HEK293 (cell line): ENCODE data around the gene CST9.

Experiments used
- CTCF ChIA-PET: fragments of 350-600 bp; formaldehyde crosslinking; extraction: SDS; loops from one replicate; lab custom pipeline; 2021; ENCODE audit warnings: antibody characterized with exemption; lab: Yijun Ruan, JAX
- POLR2A ChIA-PET: fragments of 300-600 bp; formaldehyde crosslinking; extraction: SDS; loops from one replicate; lab custom pipeline; 2020; ENCODE audit warnings: antibody characterized with exemption, inconsistent platforms; lab: Yijun Ruan, JAX
- H3K27ac ChIP-seq: fragments of 200-500 bp; sonication (Bioruptor generic); 2 replicates; pipeline ENCODE4 v1.5.1; 2014; ENCODE audit warnings: low read depth, low read length, control low read depth, inconsistent platforms; ENCODE audit errors: extremely low read depth
- H3K36me3 ChIP-seq, 2 experiments: fragments of 200-500 bp in 1 of 2; sonication (Bioruptor generic) in 1 of 2; 1 replicate in 1 of 2; 2 replicates in 1 of 2; pipeline ENCODE4 v1.5.1; 2014 to 2017; ENCODE audit warnings: inconsistent platforms in 2 of 2, low read length in 2 of 2; ENCODE audit not compliant: control insufficient read depth in 2 of 2, insufficient read depth in 1 of 2
- H3K4me1 ChIP-seq: fragments of 200-500 bp; sonication (Bioruptor generic); 2 replicates; pipeline ENCODE4 v1.5.1; 2014; ENCODE audit warnings: mild to moderate bottlenecking, low read length, inconsistent platforms; ENCODE audit not compliant: control insufficient read depth, insufficient read depth
- H3K4me3 ChIP-seq: 2 replicates; pipeline ENCODE4 v1.5.1; 2011; ENCODE audit warnings: low read depth, mild to moderate bottlenecking, control low read depth, low read length, moderate library complexity
- H3K9me3 ChIP-seq: fragments of 200-500 bp; sonication (Bioruptor generic); 2 replicates; pipeline ENCODE4 v1.5.1; 2014; ENCODE audit warnings: low read depth, low read length, inconsistent platforms; ENCODE audit not compliant: control insufficient read depth, insufficient read depth
- GLI4 ChIP-seq: fragments of 450-650 bp; formaldehyde crosslinking; IDR thresholded peaks from 2 replicates; pipeline ENCODE4 v1.5.1; 2016; ENCODE audit warnings: missing biosample characterization, missing genetic modification characterization
- GLIS2 ChIP-seq: fragments of 450-650 bp; formaldehyde crosslinking; IDR thresholded peaks from 2 replicates; pipeline ENCODE4 v1.5.1; 2016; ENCODE audit warnings: missing biosample characterization, missing genetic modification characterization
- HIC1 ChIP-seq: fragments of 450-650 bp; formaldehyde crosslinking; IDR thresholded peaks from 2 replicates; pipeline ENCODE4 v1.5.1; 2016; ENCODE audit warnings: missing biosample characterization, missing genetic modification characterization
- IKZF3 ChIP-seq: fragments of 450-650 bp; IDR thresholded peaks from 2 replicates; pipeline ENCODE4 v1.5.0; 2018; ENCODE audit warnings: missing biosample characterization, mild to moderate bottlenecking, missing genetic modification characterization, moderate library complexity
- KLF16 ChIP-seq: fragments of 450-650 bp; formaldehyde crosslinking; IDR thresholded peaks from 2 replicates; pipeline ENCODE4 v1.5.1; 2017; ENCODE audit warnings: missing biosample characterization, missing genetic modification characterization
- SCRT1 ChIP-seq: fragments of 450-650 bp; formaldehyde crosslinking; IDR thresholded peaks from 2 replicates; pipeline ENCODE4 v1.5.1; 2016; ENCODE audit warnings: missing biosample characterization, missing genetic modification characterization, borderline replicate concordance
- TCF7L2 ChIP-seq: IDR thresholded peaks from 2 replicates; pipeline ENCODE4 v1.6.1; 2011; ENCODE audit warnings: low read depth, mild to moderate bottlenecking, inconsistent platforms, low read length, moderate library complexity, borderline replicate concordance
- TSHZ1 ChIP-seq: fragments of 450-650 bp; formaldehyde crosslinking; IDR thresholded peaks from 2 replicates; pipeline ENCODE4 v1.5.1; 2016; ENCODE audit warnings: missing biosample characterization, missing genetic modification characterization, borderline replicate concordance
- WT1 ChIP-seq: fragments of 450-650 bp; formaldehyde crosslinking; IDR thresholded peaks from 2 replicates; pipeline ENCODE4 v1.5.1; 2016; ENCODE audit warnings: missing biosample characterization, missing genetic modification characterization
- ZFP3 ChIP-seq: fragments of 450-650 bp; formaldehyde crosslinking; IDR thresholded peaks from 2 replicates; pipeline ENCODE4 v1.5.1; 2016; ENCODE audit warnings: low read depth, missing biosample characterization, missing genetic modification characterization
- ZNF114 ChIP-seq: fragments of 450-650 bp; formaldehyde crosslinking; IDR thresholded peaks from 2 replicates; pipeline ENCODE4 v1.5.0; 2017; ENCODE audit warnings: missing biosample characterization, missing genetic modification characterization
- ZNF274 ChIP-seq, 2 experiments: fragments of 200-500 bp in 1 of 2; fragments of 450-650 bp in 1 of 2; sonication (Bioruptor generic) in 1 of 2; formaldehyde crosslinking in 1 of 2; IDR thresholded peaks; 2 replicates each; pipeline versions ENCODE4 v1.5.1 to v1.6.1; 2014 to 2016; ENCODE audit warnings: borderline replicate concordance in 1 of 2, inconsistent platforms in 1 of 2, low read length in 1 of 2, missing biosample characterization in 1 of 2, missing genetic modification characterization in 1 of 2
- ZNF292 ChIP-seq: fragments of 450-650 bp; formaldehyde crosslinking; IDR thresholded peaks from 2 replicates; pipeline ENCODE4 v1.5.1; 2016; ENCODE audit warnings: low read depth, missing biosample characterization, missing genetic modification characterization, borderline replicate concordance
- ZNF350 ChIP-seq: fragments of 450-650 bp; formaldehyde crosslinking; IDR thresholded peaks from 2 replicates; pipeline ENCODE4 v1.5.0; 2017; ENCODE audit warnings: missing biosample characterization, mild to moderate bottlenecking, missing genetic modification characterization
- ZNF433 ChIP-seq: fragments of 450-650 bp; formaldehyde crosslinking; IDR thresholded peaks from 2 replicates; pipeline ENCODE4 v1.5.1; 2016; ENCODE audit warnings: missing biosample characterization, missing genetic modification characterization, low read depth
- ZNF549 ChIP-seq: fragments of 450-650 bp; IDR thresholded peaks from 2 replicates; pipeline ENCODE4 v1.5.1; 2018; ENCODE audit warnings: missing biosample characterization, missing genetic modification characterization, mild to moderate bottlenecking, inconsistent platforms, moderate library complexity
- ZNF600 ChIP-seq: fragments of 450-650 bp; formaldehyde crosslinking; IDR thresholded peaks from 2 replicates; pipeline ENCODE4 v1.5.1; 2016; ENCODE audit warnings: missing biosample characterization, missing genetic modification characterization
- ZNF830 ChIP-seq: fragments of 450-650 bp; IDR thresholded peaks from 2 replicates; pipeline ENCODE4 v1.5.0; 2018; ENCODE audit warnings: missing biosample characterization, missing genetic modification characterization, low read depth, mild to moderate bottlenecking, moderate library complexity
- ZSCAN30 ChIP-seq: fragments of 450-650 bp; IDR thresholded peaks from 2 replicates; pipeline ENCODE4 v1.5.1; 2018; ENCODE audit warnings: missing biosample characterization, mild to moderate bottlenecking, missing genetic modification characterization, moderate library complexity
- ZSCAN4 ChIP-seq: fragments of 450-650 bp; formaldehyde crosslinking; IDR thresholded peaks from 2 replicates; pipeline ENCODE4 v1.5.1; 2017; ENCODE audit warnings: missing biosample characterization, missing genetic modification characterization

CST9 gene

GRCh38 chr20:23649242-23649641 is 43.5 kb upstream of the CST9 start (continued):
- TF ChIP-seq HIC1 (no peak), ZNF600 (tag by site-specific recombination) (no peak), SCRT1 (no peak), ZNF350 (tag by site-specific recombination) (no peak), ZNF292 (no peak), WT1 (tag by site-specific recombination) (no peak), ZNF114 (tag by site-specific recombination) (no peak), TCF7L2 (no peak)

GRCh38 chr20:23647346-23647745 is 41.6 kb upstream of the CST9 start:
- no peaks in the 10 kb centered on the region for H3K9me3 ChIP-seq
- H3K36me3 ChIP-seq, result no peaks in the 10 kb centered on the region
- POLR2A ChIA-PET, result no interaction called here
- TF ChIP-seq GLIS2 (tag by site-specific recombination) (no peak), IKZF3 (tag by site-specific recombination) (no peak), ZNF433 (no peak), ZNF549 (tag by site-specific recombination) (no peak), ZFP3 (tag by site-specific recombination) (no peak), ZNF274 (IDR thresholded peaks at IDR 0.05; ENCODE audit: low read length) (no peak), ZNF274 (tag by site-specific recombination; IDR thresholded peaks at IDR 0.05; ENCODE audit: borderline replicate concordance) (no peak), GLI4 (no peak), TSHZ1 (no peak), ZNF830 (tag by site-specific recombination) (no peak), ZSCAN4 (no peak), ZSCAN30 (tag by site-specific recombination) (no peak), KLF16 (tag by site-specific recombination) (no peak)
- no peaks in the 10 kb centered on the region for H3K4me1 ChIP-seq
- CTCF ChIA-PET, result no interaction called here
- no peak overlapping the region for H3K4me3 ChIP-seq
- no peak overlapping the region for H3K27ac ChIP-seq
